GM20000 (cell line): ENCODE data around the gene PLCD3.
A peak's percentile ranks its signal among the peaks of the same experiment; 100 is the strongest.

Experiments
- DNase-seq: peaks from one replicate; pipeline ENCODE4 v3.0.0; 2012; ENCODE audit warnings: low spot score
- CTCF ChIP-seq: IDR thresholded peaks from 2 replicates; pipeline ENCODE4 v1.5.1; 2012; ENCODE audit warnings: mild to moderate bottlenecking, control low read depth; ENCODE audit errors: extremely low read depth, missing control alignments

The PLCD3 gene

DNA sequence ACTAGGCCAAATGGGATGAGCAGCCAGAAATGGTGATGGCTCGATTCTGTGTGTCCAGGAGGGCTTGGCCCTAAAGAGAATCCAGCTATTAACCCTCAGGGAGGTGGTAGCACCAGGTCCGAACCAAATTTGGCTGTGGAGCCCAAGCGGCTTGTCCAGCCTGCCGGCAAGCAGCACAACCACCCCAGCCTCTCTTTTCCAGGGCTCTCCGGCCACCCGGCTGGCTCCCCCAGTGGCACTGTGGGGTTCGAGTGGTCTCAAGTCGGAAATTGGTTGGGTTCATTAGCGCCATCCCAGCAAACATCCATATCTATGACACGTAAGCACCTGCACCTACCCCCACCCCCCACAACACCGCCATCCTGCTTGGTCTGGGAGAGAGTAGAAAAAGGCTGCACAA lies 35.4 kb downstream of the PLCD3 start:
- DNase-seq, result no peak
- no peak for TF ChIP-seq CTCF

- TF ChIP-seq CTCF, result peak; percentile 13
- DNase-seq, result no peak
Observed at GRCh38 chr17:45096141-45096540, 36.2 kb downstream of the PLCD3 start.

DNA sequence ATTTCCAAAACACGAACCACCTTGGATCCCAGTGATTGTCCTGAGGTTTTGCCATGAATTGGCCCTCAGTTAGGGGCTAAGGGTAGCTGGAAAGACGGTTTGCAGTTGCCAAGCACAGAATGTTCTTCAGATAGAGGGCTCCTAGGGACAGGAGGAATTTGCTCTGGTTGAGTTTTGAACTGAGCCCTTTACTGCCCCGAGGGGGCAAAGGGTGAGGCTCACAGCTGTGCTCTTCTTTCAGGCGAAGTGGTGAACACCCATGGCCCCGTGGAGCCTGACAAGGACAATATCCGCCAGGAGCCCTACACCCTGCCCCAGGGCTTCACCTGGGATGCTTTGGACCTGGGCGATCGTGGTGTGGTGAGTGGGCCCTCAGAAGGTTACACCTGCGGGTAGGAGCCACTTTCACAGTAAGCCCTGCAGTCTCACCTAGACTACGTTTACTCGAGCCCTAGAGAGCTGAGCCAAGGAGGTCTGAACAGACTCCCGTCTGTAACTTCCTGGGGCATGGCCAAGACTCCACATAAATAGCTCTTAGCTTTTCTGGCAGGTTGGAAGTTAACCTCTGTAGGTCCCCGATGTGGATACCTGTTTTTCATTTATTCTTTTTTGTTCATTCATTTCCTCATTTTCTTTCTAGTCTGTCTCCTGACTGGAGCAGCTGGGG lies 38.7 kb downstream of the PLCD3 start:
- no peak for DNase-seq
- TF ChIP-seq CTCF, result no peak

DNA sequence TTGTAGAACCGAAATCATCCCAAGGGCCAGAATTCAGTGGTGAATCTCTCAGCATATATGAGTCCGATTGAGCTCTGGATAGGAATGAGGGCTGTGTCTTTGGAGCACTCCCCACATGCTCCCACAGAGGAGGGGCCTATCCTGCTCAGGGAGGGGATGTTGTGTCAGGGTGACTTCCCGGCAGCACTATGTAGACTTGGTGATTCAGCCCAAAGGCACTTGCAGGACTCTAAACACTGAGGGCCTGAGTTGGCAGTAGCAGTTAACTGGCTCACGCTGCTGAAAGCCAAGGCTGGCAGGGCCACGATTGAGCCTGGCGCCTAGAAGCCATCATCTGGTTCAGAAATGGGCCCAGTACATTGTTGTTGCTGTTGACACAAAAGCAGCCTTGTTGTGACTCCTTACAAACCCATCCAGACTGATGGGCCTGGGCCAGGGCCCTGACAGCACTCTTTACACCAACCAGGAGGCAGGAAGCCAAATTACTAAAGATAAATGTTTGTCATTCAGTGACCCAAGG lies 39.3 kb downstream of the PLCD3 start:
- TF ChIP-seq CTCF, result no peak
- DNase-seq, result no peak

DNA sequence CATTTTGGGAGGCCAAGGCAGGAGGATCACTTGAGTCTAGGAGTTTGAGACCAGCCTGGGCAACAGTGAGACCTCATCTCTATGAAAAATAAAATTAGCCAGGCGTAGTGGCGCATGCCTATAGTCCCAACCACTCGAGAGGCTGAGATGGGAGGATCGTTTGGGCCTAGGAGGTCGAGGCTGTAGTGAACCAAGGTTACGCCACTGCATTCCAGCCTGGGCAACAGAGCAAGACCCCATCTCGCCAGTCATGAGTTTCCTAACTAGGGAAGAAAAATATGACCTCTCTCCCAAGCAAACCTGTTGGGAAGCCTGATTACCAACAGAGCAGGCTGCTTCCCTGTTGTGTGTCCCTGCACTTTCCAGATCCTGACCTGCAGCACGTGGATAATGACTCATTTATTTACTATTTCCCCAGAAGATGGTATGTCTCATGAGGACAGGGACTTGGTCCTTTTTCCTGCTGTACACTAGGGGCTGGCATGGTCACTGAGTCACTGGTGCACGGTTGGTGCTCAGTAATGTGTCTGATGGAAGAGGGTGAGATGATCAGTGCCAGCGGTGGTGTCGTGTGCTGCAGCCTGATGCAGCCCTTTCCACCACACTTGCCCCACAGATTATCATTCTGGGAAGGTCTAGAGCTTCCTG lies 40.4 kb downstream of the PLCD3 start:
- DNase-seq, result no peak
- no peak for TF ChIP-seq CTCF

DNA sequence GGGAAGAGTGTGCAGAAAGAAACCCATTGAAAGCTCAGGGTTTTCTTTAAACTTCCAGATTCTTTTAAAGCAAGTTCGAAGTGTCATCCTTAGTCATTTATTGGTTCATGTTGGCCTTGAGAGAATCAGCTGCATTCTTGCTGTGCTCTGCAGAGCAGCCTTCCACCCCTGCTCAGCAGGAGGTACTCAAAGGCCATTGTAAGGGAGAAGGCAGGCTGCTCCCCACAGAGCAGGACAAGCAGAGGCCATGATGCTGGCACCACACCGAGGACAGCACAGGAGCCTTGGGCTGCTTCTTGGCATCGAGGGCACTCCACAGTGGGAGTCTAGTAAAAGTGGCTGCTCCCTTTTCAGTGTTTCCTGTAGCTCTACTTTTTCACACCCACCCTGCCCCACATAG lies 41.6 kb downstream of the PLCD3 start:
- DNase-seq, result no peak
- no peak for TF ChIP-seq CTCF

- DNase-seq, result no peak
- no peak for TF ChIP-seq CTCF
Observed at GRCh38 chr17:45088741-45089140, 43.6 kb downstream of the PLCD3 start.
